Stimulated activated naive CD4-positive, alpha-beta T cell treated with Interleukin-2 at 50 U/mL for 16 hours (primary cell): ENCODE measurements around the gene CD300C.
"Not testable (repeated sequence)": the region's sequence is repeated elsewhere in the genome, so short reads cannot be mapped to it uniquely, and the experiment has no call there.

Experiments
- DNase-seq: peaks from one replicate; lab custom pipeline; 2025; lab: John Stamatoyannopoulos, UW

The CD300C gene

GRCh38 chr17:74531231-74531761 lies 14.6 kb downstream of the CD300C start, which contains the start of gene CD300LB:
Gene CD300LB, minus strand, starts transcription at chr17:74531475. Its CDS starts 125 bp downstream, at chr17:74531350.
- DNase-seq, result no peak

- no peak for DNase-seq
Observed at GRCh38 chr17:74530831-74531150, 15.1 kb downstream of the CD300C start.

- no peak for DNase-seq
Observed at GRCh38 chr17:74529243-74529642, 16.7 kb downstream of the CD300C start.

- no peak for DNase-seq
Observed at GRCh38 chr17:74528491-74529199, 17.3 kb downstream of the CD300C start.

- no peak for DNase-seq
Observed at GRCh38 chr17:74527756-74528155, 18.2 kb downstream of the CD300C start.

- no peak for DNase-seq
Observed at GRCh38 chr17:74527081-74527480, 18.8 kb downstream of the CD300C start.

GRCh38 chr17:74526681-74527080 lies 19.2 kb downstream of the CD300C start:
- DNase-seq, result no peak

- DNase-seq, result no peak
Observed at GRCh38 chr17:74525781-74526288, 20.1 kb downstream of the CD300C start.

GRCh38 chr17:74525465-74525725 lies 20.5 kb downstream of the CD300C start:
- DNase-seq, result no peak

- DNase-seq, result no peak
Observed at GRCh38 chr17:74524653-74525464, 21.1 kb downstream of the CD300C start.

- DNase-seq, result no peak
Observed at GRCh38 chr17:74523308-74523707, 22.6 kb downstream of the CD300C start.

GRCh38 chr17:74522381-74523105 lies 23.4 kb downstream of the CD300C start:
- DNase-seq, result no peak

- DNase-seq, result no peak
Observed at GRCh38 chr17:74521701-74522201, 24.2 kb downstream of the CD300C start.

GRCh38 chr17:74520790-74521480 lies 25.0 kb downstream of the CD300C start:
- DNase-seq, result no peak

- no peak for DNase-seq
Observed at GRCh38 chr17:74520016-74520434, 25.9 kb downstream of the CD300C start.

- not testable (repeated sequence) for DNase-seq
Observed at GRCh38 chr17:74518413-74518981, 27.4 kb downstream of the CD300C start.

- no peak for DNase-seq
Observed at GRCh38 chr17:74516561-74517328, 29.2 kb downstream of the CD300C start.

- DNase-seq, result no peak
Observed at GRCh38 chr17:74515941-74516340, 30.0 kb downstream of the CD300C start.

GRCh38 chr17:74514632-74515334 lies 31.1 kb downstream of the CD300C start:
- DNase-seq, result no peak
